RKO (cell line): Measurements from ENCODE around the gene SYNE4.
"Not testable (repeated sequence)": the region's sequence is repeated elsewhere in the genome, so short reads cannot be mapped to it uniquely, and the experiment has no call there.

ENCODE experiments used
- DNase-seq: peaks from one replicate; pipeline ENCODE4 v3.0.0-alpha.2; 2016; ENCODE audit warnings: low spot score

The SYNE4 gene

GRCh38 chr19:36008336-36008978, at the start of gene SYNE4:
SYNE4 (minus strand) TSS chr19:36008813; CDS start chr19:36008681, 132 bp downstream.
- no peak for DNase-seq

GRCh38 chr19:36054733-36055686, 46.4 kb upstream of the SYNE4 start, which contains the start of gene WDR62:
WDR62 (plus strand) TSS chr19:36054897; CDS start chr19:36054972, 75 bp downstream.
- DNase-seq = peak; percentile 91

GRCh38 chr19:36054119-36054732, 45.6 kb upstream of the SYNE4 start, which contains the start of gene THAP8:
THAP8 (minus strand) TSS chr19:36054285; CDS start chr19:36054217, 68 bp downstream.
- peak; percentile 99 for DNase-seq

GRCh38 chr19:36051637-36052036, 43.0 kb upstream of the SYNE4 start:
- DNase-seq = no peak

GRCh38 chr19:36051236-36051635, 42.6 kb upstream of the SYNE4 start:
- DNase-seq = no peak

- DNase-seq = no peak
These were observed 40.6 kb upstream of the SYNE4 start for GRCh38 chr19:36049080-36049698.

- DNase-seq = no peak
These were observed 39.2 kb upstream of the SYNE4 start for GRCh38 chr19:36047835-36048234.

GRCh38 chr19:36046443-36047050, 37.9 kb upstream of the SYNE4 start:
- no peak for DNase-seq

GRCh38 chr19:36043952-36044351, 35.3 kb upstream of the SYNE4 start:
- DNase-seq = no peak

GRCh38 chr19:36041831-36042230, 33.2 kb upstream of the SYNE4 start:
- no peak for DNase-seq

GRCh38 chr19:36041092-36041491, 32.5 kb upstream of the SYNE4 start:
- not testable (repeated sequence) for DNase-seq

GRCh38 chr19:36040495-36040894, 31.9 kb upstream of the SYNE4 start:
- no peak for DNase-seq

- DNase-seq = no peak
These were observed 23.9 kb upstream of the SYNE4 start, which contains the start of gene CLIP3 for GRCh38 chr19:36032251-36033104. CLIP3 (minus strand) TSS chr19:36032873; CDS start chr19:36032357, 516 bp downstream.

- no peak for DNase-seq
These were observed 22.7 kb upstream of the SYNE4 start for GRCh38 chr19:36031308-36031707.

GRCh38 chr19:36030264-36031148, 21.9 kb upstream of the SYNE4 start:
- no peak for DNase-seq

GRCh38 chr19:36028313-36029041, 19.9 kb upstream of the SYNE4 start:
- no peak for DNase-seq

- DNase-seq = no peak
These were observed 19.1 kb upstream of the SYNE4 start for GRCh38 chr19:36027696-36028095.

- DNase-seq = no peak
These were observed 17.7 kb upstream of the SYNE4 start for GRCh38 chr19:36026091-36026876.
